ENCODE measurements around the gene LRP3. TPM values are rescaled to one million over a fixed set of nuclear protein-coding genes. Genes with fewer than 3 reads are reported as not detected.
A peak's percentile ranks its signal among the peaks of the same experiment; 100 is the strongest.

Gene LRP3
- 100 to 1,000 TPM in 4 of 7 donors, 10 to 100 TPM in 3; 43.7 to 138 (median 107) TPM for total RNA-seq
- polyA plus RNA-seq: 10 to 100 TPM in 1 of 2 donors, 1 to 10 TPM in 1; 1.2 to 76.1 TPM
- long read RNA-seq, donor 1, transcript LRP3-201 (7 exons, 3,807 nt): minor isoform, 13 of 117 reads
- long read RNA-seq, donor 1, transcript LRP3-203 (3 exons, 3,278 nt): major isoform, 66 of 117 reads
- long read RNA-seq, donor 1, partial matches to known transcripts: 29 of 117 reads
- long read RNA-seq, donor 1, other reads (novel, unspliced or antisense): 9 of 117 reads
- long read RNA-seq, donor 2, transcript LRP3-201 (7 exons, 3,807 nt): major isoform, 16 of 22 reads
- long read RNA-seq, donor 2, transcript LRP3-203 (3 exons, 3,278 nt): minor isoform, 6 of 22 reads
- long read RNA-seq, donor 2, partial matches to known transcripts: 0 of 22 reads
- long read RNA-seq, donor 2, other reads (novel, unspliced or antisense): 0 of 22 reads
- long read RNA-seq, donor 3, transcript LRP3-203 (3 exons, 3,278 nt): minor isoform, 81 of 764 reads
- long read RNA-seq, donor 3, transcript LRP3-201 (7 exons, 3,807 nt): major isoform, 511 of 764 reads
- long read RNA-seq, donor 3, partial matches to known transcripts: 75 of 764 reads
- long read RNA-seq, donor 3, other reads (novel, unspliced or antisense): 97 of 764 reads

GRCh38 chr19:33193865-33194362 is at the start of gene LRP3:
Gene LRP3, plus strand, starts transcription at chr19:33194330. Its CDS starts 456 bp downstream, at chr19:33194786.
- Histone ChIP-seq H3K9me3 (no peaks in the 10 kb centered on the region), H3K27me3 (no peaks in the 10 kb centered on the region), H3K4me1 (ENCODE audit: insufficient read depth) (peaks cover 10% of the 10 kb centered on the region), H3K27ac (peak within 1 kb of the TSS; percentile 43 to 97), H3K4me3 (peak within 1 kb of the TSS; percentile 75), H3K36me3 (no peaks in the 10 kb centered on the region)
- intact Hi-C loops (cut with DNase I): no loop called here
- WGBS, 3 donors: 4 to 13% (median 6%) methylated on average over 12 to 50 of the region's 50 CpGs
- peak; percentile 61 to 82 (median 73) for DNase-seq
- TF ChIP-seq, protein P1, sequence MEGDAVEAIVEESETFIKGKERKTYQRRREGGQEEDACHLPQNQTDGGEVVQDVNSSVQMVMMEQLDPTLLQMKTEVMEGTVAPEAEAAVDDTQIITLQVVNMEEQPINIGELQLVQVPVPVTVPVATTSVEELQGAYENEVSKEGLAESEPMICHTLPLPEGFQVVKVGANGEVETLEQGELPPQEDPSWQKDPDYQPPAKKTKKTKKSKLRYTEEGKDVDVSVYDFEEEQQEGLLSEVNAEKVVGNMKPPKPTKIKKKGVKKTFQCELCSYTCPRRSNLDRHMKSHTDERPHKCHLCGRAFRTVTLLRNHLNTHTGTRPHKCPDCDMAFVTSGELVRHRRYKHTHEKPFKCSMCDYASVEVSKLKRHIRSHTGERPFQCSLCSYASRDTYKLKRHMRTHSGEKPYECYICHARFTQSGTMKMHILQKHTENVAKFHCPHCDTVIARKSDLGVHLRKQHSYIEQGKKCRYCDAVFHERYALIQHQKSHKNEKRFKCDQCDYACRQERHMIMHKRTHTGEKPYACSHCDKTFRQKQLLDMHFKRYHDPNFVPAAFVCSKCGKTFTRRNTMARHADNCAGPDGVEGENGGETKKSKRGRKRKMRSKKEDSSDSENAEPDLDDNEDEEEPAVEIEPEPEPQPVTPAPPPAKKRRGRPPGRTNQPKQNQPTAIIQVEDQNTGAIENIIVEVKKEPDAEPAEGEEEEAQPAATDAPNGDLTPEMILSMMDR (IDR thresholded peaks at IDR 0.05): no peak
- no peak for TF ChIP-seq EP300 (IDR thresholded peaks at IDR 0.05)
- TF ChIP-seq POLR2A (IDR thresholded peaks at IDR 0.05): no peak

- no peak overlapping the region for H3K4me3 ChIP-seq
- H3K9me3 ChIP-seq: no peaks in the 10 kb centered on the region
- no peaks in the 10 kb centered on the region for H3K4me1 ChIP-seq (ENCODE audit: insufficient read depth)
- no peak for DNase-seq
- no peaks in the 10 kb centered on the region for H3K36me3 ChIP-seq
- H3K27ac ChIP-seq: no peak overlapping the region
- intact Hi-C loops (cut with DNase I): loop anchor here in 3 of 4 donors (10.0 kb wide), 3 partner anchors 59 to 619 kb away; no protein-coding TSS in a partner anchor
- 83 to 86% (median 85%) methylated on average over 9 of the region's 9 CpGs for WGBS, 3 donors
- TF ChIP-seq POLR2A (IDR thresholded peaks at IDR 0.05): no peak
- TF ChIP-seq, protein P1 (IDR thresholded peaks at IDR 0.05): no peak
- no peak for TF ChIP-seq EP300 (IDR thresholded peaks at IDR 0.05)
- no peaks in the 10 kb centered on the region for H3K27me3 ChIP-seq
Observed at GRCh38 chr19:33146209-33146608, 47.9 kb upstream of the LRP3 start.

GRCh38 chr19:33147538-33147937 is 46.6 kb upstream of the LRP3 start:
- Histone ChIP-seq H3K27me3 (no peaks in the 10 kb centered on the region), H3K36me3 (no peaks in the 10 kb centered on the region), H3K27ac (no peak overlapping the region), H3K4me3 (no peak overlapping the region), H3K9me3 (no peaks in the 10 kb centered on the region), H3K4me1 (ENCODE audit: insufficient read depth) (no peaks in the 10 kb centered on the region)
- DNase-seq: no peak
- TF ChIP-seq POLR2A (IDR thresholded peaks at IDR 0.05): no peak
- no peak for TF ChIP-seq EP300 (IDR thresholded peaks at IDR 0.05)
- TF ChIP-seq, protein P1 (IDR thresholded peaks at IDR 0.05): no peak
- intact Hi-C loops (cut with DNase I): loop anchor here in 3 of 4 donors (10.0 kb wide), 3 partner anchors 57 to 617 kb away; no protein-coding TSS in a partner anchor
- WGBS, 3 donors: 85 to 90% (median 87%) methylated on average over 6 of the region's 6 CpGs

GRCh38 chr19:33150852-33151518 is 43.1 kb upstream of the LRP3 start:
- Histone ChIP-seq H3K9me3 (no peaks in the 10 kb centered on the region), H3K27me3 (no peaks in the 10 kb centered on the region), H3K4me1 (ENCODE audit: insufficient read depth) (no peaks in the 10 kb centered on the region), H3K36me3 (no peaks in the 10 kb centered on the region), H3K27ac (no peak overlapping the region), H3K4me3 (no peak overlapping the region)
- TF ChIP-seq POLR2A (IDR thresholded peaks at IDR 0.05) (no peak), EP300 (IDR thresholded peaks at IDR 0.05) (no peak)
- TF ChIP-seq, protein P1 (IDR thresholded peaks at IDR 0.05): no peak
- no peak for DNase-seq
- intact Hi-C loops (cut with DNase I): no loop called here
- 66 to 70% (median 67%) methylated on average over 11 to 14 of the region's 14 CpGs for WGBS, 3 donors

Measured in ovary (tissue), 10 donors.